OCI-LY3 (cell line): Measurements from ENCODE around the gene PTTG1IP.

Experiments
- EZH2phosphoT487 ChIP-seq: fragments of 200-600 bp; shearing (Covaris generic); IDR thresholded peaks from 2 replicates; pipeline ENCODE4 v1.6.1; 2018; ENCODE audit warnings: antibody characterized with exemption, mixed run types, low read depth
- TF ChIP-seq, protein P1 (sequence below): fragments of 200-600, 300-600 bp; sonication (generic); IDR thresholded peaks from 2 replicates; pipeline ENCODE4 v1.5.1; 2014; ENCODE audit warnings: antibody characterized with exemption, low read length, low read depth

DNA sequence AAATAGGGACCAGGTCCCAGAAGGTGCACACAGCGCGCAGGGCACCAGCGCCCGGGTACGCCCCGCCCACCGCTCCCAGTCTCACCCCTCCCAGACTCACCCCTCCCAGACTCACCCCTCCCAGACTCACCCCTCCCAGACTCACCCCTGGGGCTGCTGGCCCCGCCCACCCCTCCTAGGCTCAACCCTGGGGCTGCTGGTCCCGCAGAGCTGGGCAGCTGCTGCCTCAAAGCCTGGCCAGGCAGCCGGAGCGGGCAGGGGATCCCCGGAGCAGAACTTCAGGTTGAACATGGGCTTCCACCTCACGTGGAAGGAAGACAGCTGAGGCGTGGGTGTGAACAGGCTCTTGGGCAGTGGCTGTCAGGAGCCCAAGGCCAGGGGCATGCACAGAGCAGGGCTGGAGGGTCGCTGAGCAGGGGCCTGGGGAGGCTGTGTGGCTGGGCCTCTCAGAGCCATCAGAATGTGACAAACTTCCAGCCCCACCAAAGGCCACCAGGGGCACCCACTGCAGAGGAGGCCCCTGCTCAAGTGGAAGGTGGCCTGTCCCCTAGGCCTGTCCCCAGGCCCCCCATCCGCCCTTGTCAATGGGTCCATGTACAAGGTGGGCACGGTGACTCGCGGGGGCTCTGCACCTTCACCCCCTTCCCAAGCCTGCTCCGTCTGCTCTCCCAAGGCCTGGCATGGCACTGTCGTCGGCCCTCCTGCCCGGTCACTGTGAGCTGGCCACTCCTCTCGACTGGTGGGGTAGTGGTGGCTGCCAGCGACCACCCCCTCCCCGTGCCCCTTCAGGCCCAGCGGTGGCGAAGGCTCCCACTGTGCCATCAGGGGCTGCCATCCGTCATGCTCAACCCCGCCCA lies 35.2 kb downstream of the PTTG1IP start:
- TF ChIP-seq, protein P1, sequence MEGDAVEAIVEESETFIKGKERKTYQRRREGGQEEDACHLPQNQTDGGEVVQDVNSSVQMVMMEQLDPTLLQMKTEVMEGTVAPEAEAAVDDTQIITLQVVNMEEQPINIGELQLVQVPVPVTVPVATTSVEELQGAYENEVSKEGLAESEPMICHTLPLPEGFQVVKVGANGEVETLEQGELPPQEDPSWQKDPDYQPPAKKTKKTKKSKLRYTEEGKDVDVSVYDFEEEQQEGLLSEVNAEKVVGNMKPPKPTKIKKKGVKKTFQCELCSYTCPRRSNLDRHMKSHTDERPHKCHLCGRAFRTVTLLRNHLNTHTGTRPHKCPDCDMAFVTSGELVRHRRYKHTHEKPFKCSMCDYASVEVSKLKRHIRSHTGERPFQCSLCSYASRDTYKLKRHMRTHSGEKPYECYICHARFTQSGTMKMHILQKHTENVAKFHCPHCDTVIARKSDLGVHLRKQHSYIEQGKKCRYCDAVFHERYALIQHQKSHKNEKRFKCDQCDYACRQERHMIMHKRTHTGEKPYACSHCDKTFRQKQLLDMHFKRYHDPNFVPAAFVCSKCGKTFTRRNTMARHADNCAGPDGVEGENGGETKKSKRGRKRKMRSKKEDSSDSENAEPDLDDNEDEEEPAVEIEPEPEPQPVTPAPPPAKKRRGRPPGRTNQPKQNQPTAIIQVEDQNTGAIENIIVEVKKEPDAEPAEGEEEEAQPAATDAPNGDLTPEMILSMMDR: no peak
- no peak for TF ChIP-seq EZH2phosphoT487
